T-helper 2 cell treated with Interferon-gamma antibody and Interleukin-4, amounts not matched to agents 5 μg/mL and 100 μg/mL, for 36 hours (primary cell): Measurements from ENCODE around the gene CAMTA1.

Source experiments
- DNase-seq: peaks from one replicate; pipeline ENCODE4 v3.0.0; 2021; ENCODE audit warnings: low spot score
- H3K27ac Mint-ChIP-seq: one replicate; pipeline ENCODE4 v1.8.0; 2021; ENCODE audit warnings: mild to moderate bottlenecking, mixed read lengths
- H3K27me3 Mint-ChIP-seq: one replicate; pipeline ENCODE4 v1.8.0; 2021; ENCODE audit warnings: low read depth, mixed read lengths
- H3K36me3 Mint-ChIP-seq: one replicate; pipeline ENCODE4 v1.8.0; 2021; ENCODE audit warnings: low read depth, mixed read lengths
- H3K4me1 Mint-ChIP-seq: one replicate; pipeline ENCODE4 v1.8.0; 2021; ENCODE audit warnings: low read depth, mixed read lengths
- H3K4me3 Mint-ChIP-seq: one replicate; pipeline ENCODE4 v1.8.0; 2022; ENCODE audit warnings: mild to moderate bottlenecking, moderate library complexity, mixed read lengths
- H3K9me3 Mint-ChIP-seq: one replicate; pipeline ENCODE4 v1.8.0; 2021; ENCODE audit warnings: mixed read lengths

Gene CAMTA1

GRCh38 chr1:7511381-7511780, 726.1 kb downstream of the CAMTA1 start:
- no peaks in the 10 kb centered on the region for H3K27me3 Mint-ChIP-seq
- H3K36me3 Mint-ChIP-seq: no peaks in the 10 kb centered on the region
- H3K4me1 Mint-ChIP-seq: no peaks in the 10 kb centered on the region
- no peak overlapping the region for H3K27ac Mint-ChIP-seq
- DNase-seq: no peak
- H3K9me3 Mint-ChIP-seq: no peaks in the 10 kb centered on the region
- no peak overlapping the region for H3K4me3 Mint-ChIP-seq

- Mint-ChIP-seq H3K4me3 (no peak overlapping the region), H3K27ac (no peak overlapping the region), H3K9me3 (no peaks in the 10 kb centered on the region), H3K27me3 (no peaks in the 10 kb centered on the region), H3K4me1 (no peaks in the 10 kb centered on the region), H3K36me3 (no peaks in the 10 kb centered on the region)
- no peak for DNase-seq
Measured at GRCh38 chr1:7513081-7513480, 727.8 kb downstream of the CAMTA1 start.

GRCh38 chr1:7515175-7515574, 729.9 kb downstream of the CAMTA1 start:
- Mint-ChIP-seq H3K36me3 (no peaks in the 10 kb centered on the region), H3K4me3 (no peak overlapping the region), H3K4me1 (no peaks in the 10 kb centered on the region), H3K9me3 (no peaks in the 10 kb centered on the region), H3K27ac (no peak overlapping the region), H3K27me3 (no peaks in the 10 kb centered on the region)
- no peak for DNase-seq

- Mint-ChIP-seq H3K36me3 (no peaks in the 10 kb centered on the region), H3K9me3 (peaks cover 3% of the 10 kb centered on the region), H3K4me3 (no peak overlapping the region), H3K27ac (no peak overlapping the region), H3K4me1 (no peaks in the 10 kb centered on the region), H3K27me3 (no peaks in the 10 kb centered on the region)
- DNase-seq: no peak
Measured at GRCh38 chr1:7515904-7516303, 730.6 kb downstream of the CAMTA1 start.

- Mint-ChIP-seq H3K4me3 (no peak overlapping the region), H3K27ac (no peak overlapping the region), H3K27me3 (no peaks in the 10 kb centered on the region), H3K4me1 (no peaks in the 10 kb centered on the region), H3K36me3 (no peaks in the 10 kb centered on the region), H3K9me3 (peaks cover 5% of the 10 kb centered on the region)
- DNase-seq: no peak
Measured at GRCh38 chr1:7516341-7516740, 731.1 kb downstream of the CAMTA1 start.

GRCh38 chr1:7516929-7517328, 731.7 kb downstream of the CAMTA1 start:
- H3K27ac Mint-ChIP-seq: no peak overlapping the region
- H3K9me3 Mint-ChIP-seq: peaks cover 5% of the 10 kb centered on the region

GRCh38 chr1:7517611-7518330, 732.5 kb downstream of the CAMTA1 start:
- Mint-ChIP-seq H3K36me3 (no peaks in the 10 kb centered on the region), H3K27me3 (no peaks in the 10 kb centered on the region), H3K4me1 (no peaks in the 10 kb centered on the region), H3K27ac (no peak overlapping the region), H3K9me3 (peaks cover 5% of the 10 kb centered on the region), H3K4me3 (no peak overlapping the region)
- no peak for DNase-seq

More at GRCh38 chr1:7516929-7517328, 731.7 kb downstream of the CAMTA1 start:
- Mint-ChIP-seq H3K27me3 (no peaks in the 10 kb centered on the region), H3K4me1 (no peaks in the 10 kb centered on the region), H3K36me3 (no peaks in the 10 kb centered on the region), H3K4me3 (no peak overlapping the region)
- DNase-seq: no peak

- Mint-ChIP-seq H3K4me3 (no peak overlapping the region), H3K27ac (no peak overlapping the region), H3K27me3 (peaks cover 2% of the 10 kb centered on the region), H3K36me3 (no peaks in the 10 kb centered on the region), H3K4me1 (no peaks in the 10 kb centered on the region), H3K9me3 (peaks cover 5% of the 10 kb centered on the region)
- no peak for DNase-seq
Measured at GRCh38 chr1:7518411-7518810, 733.2 kb downstream of the CAMTA1 start.

GRCh38 chr1:7519181-7519860, 734.1 kb downstream of the CAMTA1 start:
- DNase-seq: no peak
- H3K9me3 Mint-ChIP-seq: peaks cover 5% of the 10 kb centered on the region
- no peak overlapping the region for H3K4me3 Mint-ChIP-seq
- peaks cover under 1% of the 10 kb centered on the region for H3K4me1 Mint-ChIP-seq
- H3K27me3 Mint-ChIP-seq: peaks cover 2% of the 10 kb centered on the region
- no peaks in the 10 kb centered on the region for H3K36me3 Mint-ChIP-seq
- H3K27ac Mint-ChIP-seq: no peak overlapping the region

- Mint-ChIP-seq H3K36me3 (no peaks in the 10 kb centered on the region), H3K4me3 (no peak overlapping the region), H3K27me3 (peaks cover 2% of the 10 kb centered on the region), H3K27ac (no peak overlapping the region), H3K4me1 (peaks cover 2% of the 10 kb centered on the region), H3K9me3 (peaks cover 5% of the 10 kb centered on the region)
- no peak for DNase-seq
Measured at GRCh38 chr1:7519861-7520395, 734.7 kb downstream of the CAMTA1 start.

GRCh38 chr1:7520496-7520895, 735.2 kb downstream of the CAMTA1 start:
- Mint-ChIP-seq H3K4me3 (no peak overlapping the region), H3K9me3 (peaks cover 5% of the 10 kb centered on the region), H3K27ac (no peak overlapping the region), H3K27me3 (peaks cover 2% of the 10 kb centered on the region), H3K36me3 (no peaks in the 10 kb centered on the region), H3K4me1 (peaks cover 2% of the 10 kb centered on the region)
- DNase-seq: no peak

- peaks cover 5% of the 10 kb centered on the region for H3K9me3 Mint-ChIP-seq
- no peak for DNase-seq
- no peak overlapping the region for H3K4me3 Mint-ChIP-seq
- H3K36me3 Mint-ChIP-seq: no peaks in the 10 kb centered on the region
- H3K4me1 Mint-ChIP-seq: peaks cover 11% of the 10 kb centered on the region
- H3K27ac Mint-ChIP-seq: no peak overlapping the region
- peaks cover 2% of the 10 kb centered on the region for H3K27me3 Mint-ChIP-seq
Measured at GRCh38 chr1:7524341-7525337, 739.4 kb downstream of the CAMTA1 start.

- H3K4me1 Mint-ChIP-seq: peaks cover 11% of the 10 kb centered on the region
- H3K27ac Mint-ChIP-seq: no peak overlapping the region
- no peaks in the 10 kb centered on the region for H3K36me3 Mint-ChIP-seq
- peaks cover 5% of the 10 kb centered on the region for H3K9me3 Mint-ChIP-seq
- H3K4me3 Mint-ChIP-seq: no peak overlapping the region
- peaks cover 2% of the 10 kb centered on the region for H3K27me3 Mint-ChIP-seq
- no peak for DNase-seq
Measured at GRCh38 chr1:7525338-7526063, 740.2 kb downstream of the CAMTA1 start.
